KBM-7 (cell line): ENCODE data around the gene RANBP9.

ENCODE experiments used
- DNase-seq: peaks from one replicate; pipeline ENCODE4 v3.0.0-alpha.2; 2015
- in situ Hi-C: fragments of 300-500 bp; cut with MboI; formaldehyde crosslinking; loops from 2 replicates; pipeline ENCODE4 v1.14.3; 2020; ENCODE audit warnings: low sequenced_read_pairs, low pct_unique_long_range_greater_than_20kb, mixed read lengths

The RANBP9 gene

DNA sequence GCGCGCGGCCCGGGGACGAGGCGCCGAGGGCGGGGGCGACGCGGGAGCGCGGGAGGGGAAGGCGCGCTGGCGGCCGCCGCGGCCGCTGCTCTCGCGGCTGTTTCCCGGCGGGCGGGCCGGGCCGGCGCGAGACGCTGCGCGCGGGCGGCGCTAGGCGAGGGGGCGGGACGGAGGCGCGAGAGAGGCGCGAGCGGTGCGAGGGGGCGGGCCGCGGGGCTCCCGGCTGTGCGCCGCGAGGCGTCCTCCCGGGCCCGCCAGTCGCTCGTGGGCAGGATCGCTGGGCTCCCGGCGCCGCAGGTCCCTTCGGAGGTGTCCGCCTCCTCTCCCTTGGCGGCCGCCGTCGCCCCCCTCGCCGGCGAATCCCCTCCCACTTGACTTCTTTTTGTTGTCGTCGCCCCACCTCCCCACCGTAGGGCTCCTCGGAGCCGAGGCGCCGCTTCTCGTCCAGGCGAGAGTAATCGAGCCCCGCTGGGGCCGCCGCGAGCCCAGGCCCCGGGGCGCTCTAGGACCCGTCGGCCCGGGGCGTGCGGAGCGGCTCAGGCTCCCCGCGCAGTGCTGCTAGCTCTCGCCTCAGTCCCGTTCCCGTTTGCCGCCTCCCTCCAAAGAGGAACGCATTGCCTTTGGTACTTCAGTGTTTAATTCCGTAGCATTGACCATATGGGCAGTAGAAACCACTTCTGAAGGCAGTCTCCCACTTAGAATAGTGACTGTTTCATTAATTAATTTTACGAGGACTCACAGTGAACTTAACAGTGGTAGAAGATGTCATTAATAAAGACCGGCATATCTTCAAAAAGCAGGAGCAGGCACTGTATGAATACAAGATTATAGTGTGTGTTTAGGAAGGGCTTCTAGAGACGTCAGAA lies at the start of gene RANBP9:
Gene RANBP9 (minus strand): TSS at position 103 of the 866 bp plus-strand sequence. CDS start 330 bp downstream, outside the sequence.
- peak; percentile 91 for DNase-seq
- in situ Hi-C loops = no loop called here

- in situ Hi-C loops = no loop called here
- no peak for DNase-seq
Measured at GRCh38 chr6:13760307-13761304, 49.0 kb upstream of the RANBP9 start.

GRCh38 chr6:13759025-13759424 lies 47.4 kb upstream of the RANBP9 start:
- in situ Hi-C loops = no loop called here
- DNase-seq = no peak

DNA sequence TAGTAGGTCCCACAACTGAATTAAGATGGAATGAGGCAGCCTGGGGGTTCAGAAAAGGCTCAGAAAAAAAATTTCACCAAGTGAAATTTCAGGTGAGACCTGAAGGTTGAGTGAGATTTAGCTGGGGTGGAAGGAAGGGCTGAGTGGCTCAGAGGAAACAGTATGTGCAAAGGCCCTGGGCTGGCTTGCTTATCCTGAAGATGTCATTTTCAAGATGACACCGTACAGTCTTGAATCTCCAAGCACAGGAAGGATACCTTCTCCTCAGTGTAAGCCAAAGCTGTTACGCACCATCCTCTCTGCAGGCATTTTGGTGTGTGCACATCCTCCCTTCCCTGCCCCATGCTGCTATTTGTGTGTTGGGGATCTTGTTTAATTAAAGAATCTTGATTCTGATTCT lies 43.0 kb upstream of the RANBP9 start:
- in situ Hi-C loops = no loop called here
- DNase-seq = no peak

DNA sequence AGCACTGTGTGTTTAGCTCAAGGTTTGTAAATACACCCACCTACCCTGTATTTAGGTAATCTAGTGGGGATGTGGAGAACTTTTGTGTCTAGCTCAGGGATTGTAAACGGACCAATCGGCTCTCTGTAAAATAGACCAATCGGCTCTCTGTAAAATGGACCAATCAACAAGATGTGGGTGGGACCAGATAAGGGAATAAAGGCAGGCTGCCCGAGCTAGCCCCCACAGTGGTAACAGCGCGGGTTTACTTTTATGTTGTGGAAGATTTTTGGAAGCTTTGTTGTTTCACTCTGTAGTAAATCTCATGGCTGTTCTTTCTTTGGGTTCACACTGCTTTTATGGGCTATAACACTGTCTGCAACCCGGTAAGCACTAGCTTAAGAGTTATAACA lies 32.1 kb upstream of the RANBP9 start:
- in situ Hi-C loops = no loop called here
- DNase-seq = no peak

GRCh38 chr6:13742961-13743735 lies 31.5 kb upstream of the RANBP9 start:
- DNase-seq = no peak
- in situ Hi-C loops = no loop called here

- in situ Hi-C loops = no loop called here
- no peak for DNase-seq
Measured at GRCh38 chr6:13741365-13741764, 29.7 kb upstream of the RANBP9 start.

DNA sequence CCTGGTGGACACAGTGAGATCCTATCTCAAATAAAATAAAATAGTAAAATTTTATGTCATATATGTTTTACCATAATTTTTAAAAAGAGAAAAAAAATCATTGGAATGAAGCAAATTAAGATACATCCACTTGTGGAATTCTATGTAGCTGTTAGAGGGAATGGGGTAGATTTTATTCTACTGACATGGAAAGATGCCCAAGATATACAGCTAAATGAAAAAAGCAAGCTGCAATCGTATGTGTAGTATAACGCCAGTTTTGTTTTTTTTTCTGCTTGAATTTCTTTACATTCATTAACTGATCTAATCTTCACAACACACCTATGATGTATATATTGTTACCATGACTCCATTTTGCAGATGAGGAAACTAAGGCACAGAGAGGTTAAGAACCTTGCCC lies 23.4 kb upstream of the RANBP9 start:
- in situ Hi-C loops = no loop called here
- no peak for DNase-seq

DNA sequence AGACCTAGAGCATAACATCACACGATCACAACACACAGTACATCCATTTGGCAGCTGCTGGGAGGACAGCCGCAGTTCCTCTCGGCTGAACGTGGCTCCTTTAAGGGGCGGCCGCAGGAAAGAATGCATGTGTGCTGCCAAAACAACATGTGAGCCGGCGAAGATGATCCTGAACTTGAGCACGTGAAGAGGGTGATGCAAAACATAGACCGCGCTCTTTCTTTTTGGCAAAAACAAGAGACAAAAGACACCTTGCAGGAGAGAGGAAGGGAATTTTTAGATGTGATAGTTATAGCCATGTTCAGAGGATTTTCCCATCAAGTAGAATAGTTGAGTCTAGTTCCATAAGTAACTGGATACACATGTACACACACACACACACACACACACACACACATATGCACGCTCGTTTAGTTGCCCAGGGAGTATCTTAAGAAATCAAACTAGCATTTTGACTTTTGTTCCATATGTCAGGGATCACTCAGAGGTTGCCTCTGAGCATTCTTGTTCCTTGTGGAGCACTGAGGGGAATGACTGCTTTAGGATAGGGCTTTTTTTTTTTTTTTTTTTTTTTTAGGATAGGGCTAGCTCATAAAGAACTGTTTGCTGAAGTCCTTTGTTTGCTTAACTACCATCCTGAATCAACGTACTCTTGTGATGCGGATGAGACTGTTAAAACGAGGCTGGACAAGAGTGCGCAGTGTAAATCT lies 21.7 kb upstream of the RANBP9 start:
- no peak for DNase-seq
- in situ Hi-C loops = no loop called here

GRCh38 chr6:13730704-13731103 lies 19.1 kb upstream of the RANBP9 start:
- DNase-seq = no peak
- in situ Hi-C loops = no loop called here

DNA sequence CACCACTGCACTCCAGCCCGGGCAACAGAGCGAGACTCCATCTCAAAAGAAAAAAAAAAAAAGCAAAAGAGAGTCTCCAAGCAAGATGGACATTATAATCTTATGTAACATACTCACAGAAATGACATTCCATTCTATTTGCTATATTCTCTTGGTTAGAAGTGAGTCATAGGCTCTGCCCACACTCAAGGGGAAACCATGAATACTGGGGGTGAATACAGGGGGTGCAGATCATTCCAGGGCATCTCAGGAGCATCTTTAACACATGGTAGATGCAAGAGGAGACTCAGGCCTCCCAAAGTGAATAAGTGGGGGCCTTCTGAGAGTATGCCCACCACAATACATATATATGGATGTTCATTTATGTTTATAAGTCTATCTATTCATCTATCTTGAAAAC lies 18.3 kb upstream of the RANBP9 start:
- no peak for DNase-seq

GRCh38 chr6:13725570-13725969 lies 13.9 kb upstream of the RANBP9 start:
- in situ Hi-C loops = no loop called here

More for the DNA sequence above, 18.3 kb upstream of the RANBP9 start:
- in situ Hi-C loops = no loop called here

DNA sequence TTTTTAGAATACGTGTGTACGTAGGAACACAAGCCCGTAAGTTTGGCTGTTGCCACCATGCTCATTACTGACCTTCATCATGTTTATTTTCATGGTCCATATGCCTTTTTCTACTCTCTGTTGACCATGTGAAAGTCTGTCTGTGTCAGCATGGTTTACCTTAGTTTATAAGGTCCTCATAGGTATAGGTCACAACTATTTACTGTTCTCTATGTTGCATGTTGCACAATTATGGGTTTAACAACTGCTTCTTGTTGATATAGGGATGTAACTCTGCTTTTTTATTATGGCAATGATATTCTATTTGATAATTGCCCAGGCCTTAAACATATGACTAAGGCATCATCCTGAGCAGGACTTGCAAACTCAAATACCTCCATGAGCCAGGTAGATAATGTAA lies 13.4 kb upstream of the RANBP9 start:
- in situ Hi-C loops = no loop called here
- DNase-seq = no peak

More at GRCh38 chr6:13725570-13725969, 13.9 kb upstream of the RANBP9 start:
- DNase-seq = no peak

- in situ Hi-C loops = no loop called here
- peak; percentile 85 for DNase-seq
Measured at GRCh38 chr6:13724182-13724581, 12.5 kb upstream of the RANBP9 start.

DNA sequence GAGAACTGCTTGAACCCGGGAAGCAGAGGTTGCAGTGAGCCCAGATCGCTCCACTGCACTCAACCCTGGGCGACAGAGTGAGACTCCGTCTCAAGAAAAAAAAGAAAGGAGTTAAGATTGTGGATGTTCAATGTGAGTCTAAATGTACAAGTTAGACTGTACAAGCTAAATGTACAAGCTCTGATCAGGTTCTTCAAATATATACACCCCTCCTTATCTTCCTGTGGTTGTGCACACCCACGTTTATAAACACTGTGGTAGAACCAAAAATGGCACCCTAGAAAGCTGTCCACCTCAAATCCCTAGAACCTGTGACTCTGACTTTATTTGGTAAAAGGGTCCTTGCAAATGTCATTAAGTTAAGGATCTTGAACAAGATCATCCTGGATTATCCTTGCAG lies 11.2 kb upstream of the RANBP9 start:
- no peak for DNase-seq
- in situ Hi-C loops = no loop called here

- peak; percentile 24 for DNase-seq
- in situ Hi-C loops = no loop called here
Measured at GRCh38 chr6:13718123-13718458, 6.5 kb upstream of the RANBP9 start.

DNA sequence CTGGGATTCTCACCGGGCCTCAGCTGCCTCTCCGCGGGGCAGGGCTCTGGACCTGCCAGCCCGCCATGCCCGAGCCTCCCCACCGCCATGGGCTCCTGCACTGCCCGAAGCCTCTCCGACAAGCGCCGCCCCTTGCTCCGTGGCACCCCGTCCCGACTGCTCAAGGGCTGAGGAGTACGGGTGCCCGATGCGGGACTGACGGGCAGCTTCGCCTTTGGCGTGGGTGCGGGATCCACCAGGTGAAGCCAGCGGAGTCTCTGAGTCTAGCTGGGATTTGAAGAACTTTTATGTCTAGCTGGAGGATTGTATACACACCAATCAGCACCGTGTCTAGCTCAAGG lies 5.3 kb upstream of the RANBP9 start:
- no peak for DNase-seq
- in situ Hi-C loops = no loop called here

- no peak for DNase-seq
- in situ Hi-C loops = no loop called here
Measured at GRCh38 chr6:13716225-13716954, 4.8 kb upstream of the RANBP9 start.
